ENCODE measurements around the gene ADCY1. TPM values are rescaled to one million over a fixed set of nuclear protein-coding genes. Genes with fewer than 3 reads are reported as not detected.

Gene ADCY1
- total RNA-seq, 1 experiment from 2014 or later = not detected

- H3K36me3 ChIP-seq (ENCODE audit: low read depth) = no peaks in the 10 kb centered on the region
- no peak overlapping the region for H3K4me2 ChIP-seq
- H4K20me1 ChIP-seq (ENCODE audit: insufficient read depth) = no peaks in the 10 kb centered on the region
- no peak overlapping the region for H2AFZ ChIP-seq
- H3K4me3 ChIP-seq = no peak overlapping the region
- H3F3A ChIP-seq (ENCODE audit: insufficient read depth, low read depth) = no peaks in the 10 kb centered on the region
- ChIA-PET POLR2A (ENCODE audit: unreplicated experiment) (no interaction called here), CTCF (no interaction called here)
- intact Hi-C loops (cut with micrococcal nuclease; ENCODE audit: unreplicated experiment) = no loop called here
- H3K27ac ChIP-seq = no peak overlapping the region
- H3K9me2 ChIP-seq (ENCODE audit: insufficient read depth) = no peaks in the 10 kb centered on the region
- H3K4me1 ChIP-seq (replicated peaks; ENCODE audit: insufficient read depth) = no peaks in the 10 kb centered on the region
- DNase-seq = no peak
- H3K79me2 ChIP-seq (ENCODE audit: low read depth) = no peaks in the 10 kb centered on the region
- BruUV-seq (replicated peaks) = no TSS peak
- TF ChIP-seq EZH2 (IDR thresholded peaks at IDR 0.05; ENCODE audit: low read depth) (no peak), CTCF (conservative IDR thresholded peaks at IDR 0.05) (no peak)
- peaks cover 83% of the 10 kb centered on the region for H3K27me3 ChIP-seq (ENCODE audit: insufficient read depth, low read depth)
- H3K9me3 ChIP-seq (ENCODE audit: insufficient read depth, low read depth) = no peaks in the 10 kb centered on the region
Measured at GRCh38 chr7:45683556-45684148, 109.5 kb downstream of the ADCY1 start.

GRCh38 chr7:45684910-45685618, 110.9 kb downstream of the ADCY1 start:
- Histone ChIP-seq H3K36me3 (ENCODE audit: low read depth) (no peaks in the 10 kb centered on the region), H3K79me2 (ENCODE audit: low read depth) (no peaks in the 10 kb centered on the region), H3K9me3 (ENCODE audit: insufficient read depth, low read depth) (no peaks in the 10 kb centered on the region), H3K4me3 (no peak overlapping the region), H3K27me3 (ENCODE audit: insufficient read depth, low read depth) (peaks cover 83% of the 10 kb centered on the region), H3K27ac (no peak overlapping the region), H3K9me2 (ENCODE audit: insufficient read depth) (no peaks in the 10 kb centered on the region), H3K4me1 (replicated peaks; ENCODE audit: insufficient read depth) (no peaks in the 10 kb centered on the region), H3K4me2 (no peak overlapping the region), H3F3A (ENCODE audit: insufficient read depth, low read depth) (no peaks in the 10 kb centered on the region), H2AFZ (no peak overlapping the region), H4K20me1 (ENCODE audit: insufficient read depth) (no peaks in the 10 kb centered on the region)
- POLR2A ChIA-PET (ENCODE audit: unreplicated experiment) = interaction anchor here (0.6 kb wide), 1 partner anchor 1599 kb away, joined by 10 read pairs; no protein-coding TSS in a partner anchor
- no peak for DNase-seq
- CTCF ChIA-PET = no interaction called here
- TF ChIP-seq EZH2 (IDR thresholded peaks at IDR 0.05; ENCODE audit: low read depth) (no peak), CTCF (conservative IDR thresholded peaks at IDR 0.05) (no peak)
- no TSS peak for BruUV-seq (replicated peaks)
- intact Hi-C loops (cut with micrococcal nuclease; ENCODE audit: unreplicated experiment) = no loop called here

GRCh38 chr7:45685619-45686240, 111.6 kb downstream of the ADCY1 start:
- intact Hi-C loops (cut with micrococcal nuclease; ENCODE audit: unreplicated experiment) = no loop called here
- Histone ChIP-seq H4K20me1 (ENCODE audit: insufficient read depth) (no peaks in the 10 kb centered on the region), H3K9me2 (ENCODE audit: insufficient read depth) (0 out of 2 replicates have a peak, but pooled peaks cover under 1% of the 10 kb centered on the region), H2AFZ (no peak overlapping the region), H3F3A (ENCODE audit: insufficient read depth, low read depth) (no peaks in the 10 kb centered on the region), H3K36me3 (ENCODE audit: low read depth) (no peaks in the 10 kb centered on the region), H3K4me2 (no peak overlapping the region), H3K9me3 (ENCODE audit: insufficient read depth, low read depth) (no peaks in the 10 kb centered on the region), H3K4me3 (no peak overlapping the region), H3K79me2 (ENCODE audit: low read depth) (no peaks in the 10 kb centered on the region), H3K27me3 (ENCODE audit: insufficient read depth, low read depth) (peaks cover 82% of the 10 kb centered on the region), H3K4me1 (replicated peaks; ENCODE audit: insufficient read depth) (no peaks in the 10 kb centered on the region), H3K27ac (no peak overlapping the region)
- no peak for DNase-seq
- ChIA-PET POLR2A (ENCODE audit: unreplicated experiment) (interaction anchor here (0.6 kb wide), 1 partner anchor 1598 kb away, joined by 10 read pairs; no protein-coding TSS in a partner anchor), CTCF (no interaction called here)
- no TSS peak for BruUV-seq (replicated peaks)
- TF ChIP-seq EZH2 (IDR thresholded peaks at IDR 0.05; ENCODE audit: low read depth) (no peak), CTCF (conservative IDR thresholded peaks at IDR 0.05) (no peak)
